Stimulated activated CD4-positive, alpha-beta T cell treated with anti-CD3 and anti-CD28 coated beads, Interleukin-12 subunit alpha, Interleukin-12 subunit beta, amount 100 ng/mL, for 24 hours (primary cell): ENCODE data around the gene SGK1.
"Not testable (repeated sequence)": the region's sequence is repeated elsewhere in the genome, so short reads cannot be mapped to it uniquely, and the experiment has no call there.

Source experiments
- DNase-seq, 2 experiments: peaks; one replicate each; pipeline ENCODE4 v3.0.0-alpha.2; 2020; ENCODE audit warnings: low read depth in 2 of 2

Gene SGK1

DNA sequence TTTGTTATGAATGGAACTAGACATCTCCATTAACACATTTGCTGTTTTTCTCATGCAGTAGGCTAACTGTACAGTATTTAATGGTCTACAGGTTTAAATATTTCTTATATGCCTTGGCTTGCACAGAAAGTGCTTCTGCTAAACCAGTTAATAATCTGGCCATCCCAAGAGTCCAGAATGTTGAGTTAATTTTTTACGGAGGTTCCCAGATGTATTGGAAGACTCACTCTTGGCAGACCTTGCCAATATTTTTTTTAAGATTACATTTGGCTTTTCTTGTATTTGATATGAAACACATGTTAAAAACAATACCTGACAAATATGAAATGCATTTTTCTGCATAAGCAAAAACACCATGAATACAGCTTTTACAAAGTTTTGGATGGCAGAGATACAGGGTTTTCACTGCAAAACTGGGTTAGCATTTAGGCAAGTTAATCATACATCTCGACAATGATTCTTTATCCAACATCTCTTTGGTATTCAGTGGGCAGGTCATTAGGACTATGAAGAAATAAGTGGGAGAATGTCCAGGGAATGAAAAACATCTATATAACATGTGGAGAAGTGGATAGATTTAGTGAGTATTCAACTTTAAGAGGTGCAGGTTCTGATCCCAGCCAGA lies 94.0 kb downstream of the SGK1 start:
- DNase-seq, result no peak

DNA sequence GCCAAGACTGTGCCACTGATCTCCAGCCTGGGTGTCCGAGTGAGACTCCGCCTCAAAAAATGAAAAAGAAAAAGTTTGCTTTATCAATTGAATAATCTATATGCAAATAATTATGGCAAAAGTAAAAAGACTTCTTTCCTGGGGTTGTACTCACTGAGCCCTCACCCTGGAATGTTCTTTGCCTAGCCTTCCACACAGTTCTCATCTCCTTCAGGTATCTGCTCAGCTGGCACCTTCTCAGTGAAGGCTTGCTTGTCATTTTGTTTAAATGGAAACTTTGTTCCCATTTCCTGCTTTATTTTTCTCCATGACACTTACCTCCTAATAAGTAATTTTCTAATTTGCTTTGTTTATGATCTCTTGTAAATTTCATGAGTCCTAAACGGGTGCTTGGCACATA lies 96.7 kb downstream of the SGK1 start:
- no peak for DNase-seq

DNA sequence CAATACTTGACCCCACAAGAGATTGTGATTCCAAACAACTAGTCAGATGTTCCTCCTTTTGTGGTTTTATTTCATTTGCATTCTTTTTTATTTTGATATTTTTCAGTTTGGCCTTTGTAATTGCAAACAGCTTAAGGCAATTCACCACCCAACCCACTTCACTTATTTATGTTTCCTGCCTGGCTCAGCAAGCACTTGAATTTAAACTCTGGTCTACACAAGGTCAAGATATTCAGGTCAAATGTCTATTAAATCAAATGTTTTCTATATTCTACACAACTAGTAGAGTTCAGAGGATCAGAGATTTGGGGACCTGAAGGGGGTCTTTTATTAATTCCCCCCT lies 100.1 kb downstream of the SGK1 start:
- no peak for DNase-seq

DNA sequence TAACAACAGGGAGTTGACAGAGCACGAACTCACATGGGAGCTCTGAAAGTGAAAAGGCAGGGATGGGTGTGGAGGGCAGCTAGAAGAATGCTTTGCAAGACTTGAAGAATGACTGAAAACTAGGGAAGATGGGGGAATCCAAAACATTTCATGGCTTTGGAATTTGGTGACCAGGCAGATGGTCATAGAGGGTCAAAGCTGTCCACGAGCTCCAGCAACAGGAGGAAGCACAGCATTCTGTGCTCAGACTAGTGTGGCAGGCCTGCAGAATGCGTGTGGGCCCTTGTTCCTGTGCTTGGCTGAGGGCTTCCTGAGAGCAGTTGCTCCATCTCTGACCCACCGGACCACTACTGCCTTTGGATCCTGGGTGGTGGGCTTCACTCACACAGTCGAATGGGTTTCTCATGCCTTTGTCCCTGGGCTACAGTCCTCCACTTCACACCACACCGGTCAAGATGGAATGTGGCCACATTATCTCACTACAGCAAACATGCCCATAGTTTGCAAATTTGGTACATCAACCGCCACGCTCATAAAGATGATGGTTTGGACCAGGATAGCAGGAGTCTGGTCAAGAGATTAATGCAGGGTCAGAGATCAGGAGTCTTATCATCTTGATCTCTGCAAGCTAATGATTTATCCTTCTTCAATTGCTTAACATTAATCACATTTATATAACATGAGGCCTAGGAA lies 100.7 kb downstream of the SGK1 start:
- no peak for DNase-seq

DNA sequence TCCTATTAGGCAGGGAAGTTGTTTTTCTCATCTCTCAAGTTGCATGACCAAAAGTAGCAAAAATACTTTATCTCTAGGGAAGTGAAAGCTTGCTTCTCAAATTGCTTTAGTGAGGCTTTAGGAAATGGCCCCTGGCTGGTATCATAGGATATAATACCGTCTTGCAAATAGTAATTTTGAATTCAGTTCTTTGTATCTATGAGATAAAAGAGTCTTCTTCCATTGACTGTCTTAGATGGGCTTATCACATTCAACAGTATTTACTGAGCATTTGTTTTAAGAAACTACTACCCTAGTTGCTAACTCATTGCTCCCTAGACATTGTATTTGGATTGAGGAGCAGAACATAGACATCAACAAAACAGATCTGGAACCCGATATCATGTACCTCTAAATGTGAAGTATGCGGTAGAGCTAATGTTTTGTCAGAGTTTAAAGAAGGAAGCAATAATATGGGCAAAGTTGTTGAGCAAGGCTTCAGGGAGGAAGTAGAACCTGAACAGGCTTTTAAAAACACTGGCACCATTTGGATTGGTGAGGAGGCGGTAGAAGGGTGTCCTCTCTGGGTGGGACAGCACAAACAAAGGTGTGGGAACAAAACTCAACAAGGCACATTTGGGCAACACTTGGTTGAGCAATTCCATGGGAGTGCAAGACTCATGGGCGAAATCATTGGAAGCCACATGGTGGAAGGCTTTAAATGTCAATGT lies 101.5 kb downstream of the SGK1 start:
- DNase-seq, result no peak

DNA sequence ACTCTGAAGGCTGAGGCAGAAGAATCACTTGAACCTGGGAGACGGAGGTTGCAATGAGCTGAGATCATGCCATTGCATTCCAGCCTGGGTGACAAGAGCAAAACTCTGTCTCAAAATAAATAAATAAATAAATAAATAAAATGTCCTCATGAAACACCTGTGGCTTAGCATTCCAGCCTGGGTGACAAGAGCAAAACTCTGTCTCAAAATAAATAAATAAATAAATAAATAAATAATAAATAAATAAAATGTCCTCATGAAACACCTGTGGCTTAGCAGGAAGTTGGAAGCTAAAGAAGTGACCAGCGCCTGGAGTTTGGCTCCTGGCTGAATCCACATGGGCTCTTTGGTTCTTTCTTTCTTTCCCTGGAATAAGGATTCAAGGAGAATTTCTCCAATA lies 104.5 kb downstream of the SGK1 start:
- not testable (repeated sequence) for DNase-seq

DNA sequence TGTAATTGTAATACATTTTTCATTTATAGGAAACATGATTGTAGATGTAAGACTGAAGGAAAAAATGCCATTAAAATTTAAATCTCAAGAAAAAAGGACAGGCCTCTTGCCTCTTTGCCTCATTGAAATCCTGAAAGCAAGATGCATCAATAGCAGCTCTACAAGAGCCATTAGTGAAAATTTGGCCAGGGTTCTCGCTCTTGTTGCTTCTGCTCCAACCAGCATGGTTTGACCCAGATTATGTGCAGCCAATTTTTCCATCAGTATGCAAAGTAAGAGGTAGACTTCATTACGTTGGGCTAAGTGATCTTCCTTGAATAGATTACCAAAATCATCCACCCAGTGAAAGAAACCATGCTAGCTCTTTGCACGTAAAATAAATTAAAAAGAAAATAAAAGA lies 106.6 kb downstream of the SGK1 start:
- no peak for DNase-seq

DNA sequence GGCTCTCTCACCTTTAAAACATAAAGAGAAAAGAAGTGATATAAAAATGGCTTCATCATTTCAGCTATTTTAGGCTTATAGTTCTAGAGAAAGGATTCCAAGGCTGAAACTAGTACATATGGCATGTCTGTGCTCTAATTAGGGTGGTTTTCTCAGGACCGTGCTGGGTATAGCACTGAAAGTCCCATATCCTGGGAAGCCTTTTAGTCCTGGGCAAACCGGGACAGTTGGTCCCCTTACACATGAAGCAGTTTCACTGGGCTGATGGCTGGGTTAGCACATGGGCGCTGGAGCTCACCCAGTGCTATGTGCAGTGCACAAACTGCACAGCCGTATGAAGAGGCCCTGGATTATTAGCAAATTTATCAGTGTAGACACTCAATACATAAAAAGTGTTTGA lies 110.5 kb downstream of the SGK1 start:
- no peak for DNase-seq

DNA sequence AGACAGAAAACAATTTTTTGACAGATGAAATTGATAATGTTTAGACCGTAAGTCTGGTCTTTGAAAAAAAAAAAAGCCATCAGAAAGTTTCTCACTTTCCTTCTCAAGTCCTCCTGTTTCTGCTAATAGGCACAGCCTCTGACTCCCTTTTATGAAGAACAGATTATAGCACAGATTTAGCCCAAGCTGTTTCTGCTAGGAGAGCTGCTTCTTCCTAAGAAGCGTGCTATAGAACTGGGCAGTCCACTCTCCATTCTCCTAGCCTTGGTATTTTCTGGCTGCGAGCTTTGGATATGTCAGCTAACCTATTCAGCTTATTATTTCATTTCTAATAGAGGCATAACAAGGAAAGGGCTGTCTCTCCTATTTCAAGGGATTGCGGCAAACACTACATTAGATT lies 112.5 kb downstream of the SGK1 start:
- DNase-seq, result no peak

DNA sequence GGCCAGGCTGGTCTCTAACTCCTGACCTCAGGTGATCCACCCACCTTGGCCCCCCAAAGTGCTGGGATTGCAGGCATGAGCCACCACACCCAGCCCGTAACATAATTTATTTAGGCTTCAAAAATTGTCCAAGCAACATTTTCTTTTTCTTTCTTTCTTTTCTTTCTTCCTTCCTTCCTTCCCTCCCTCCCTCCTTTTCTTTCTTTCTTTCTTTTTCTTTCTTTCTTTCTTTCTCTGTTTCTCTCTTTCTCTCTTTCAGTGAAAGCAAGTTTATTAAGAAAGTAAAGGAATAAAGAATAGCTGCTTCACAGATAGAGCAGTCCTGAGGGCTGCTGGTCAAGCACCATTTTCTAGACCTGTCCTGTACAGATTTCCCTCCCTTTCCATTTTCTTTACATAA lies 113.2 kb downstream of the SGK1 start:
- not testable (repeated sequence) for DNase-seq

DNA sequence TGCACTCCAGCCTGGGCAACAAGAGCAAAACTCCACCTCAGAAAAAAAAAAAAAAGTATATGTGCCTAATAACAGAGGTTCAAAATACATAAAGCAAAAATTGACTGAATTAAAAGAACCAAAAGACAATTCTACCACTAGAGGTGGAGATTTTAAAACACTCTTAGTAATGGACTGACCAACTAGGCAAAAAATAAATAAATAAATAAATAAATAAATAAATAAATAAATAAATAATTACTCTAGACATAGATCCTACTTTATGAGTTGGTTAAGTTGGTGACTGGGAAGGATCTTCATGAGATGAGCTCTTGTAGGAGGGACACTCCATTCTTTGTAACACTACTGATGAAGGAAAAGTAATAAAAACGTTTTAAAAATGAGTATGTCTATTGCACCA lies 113.9 kb downstream of the SGK1 start:
- no peak for DNase-seq

DNA sequence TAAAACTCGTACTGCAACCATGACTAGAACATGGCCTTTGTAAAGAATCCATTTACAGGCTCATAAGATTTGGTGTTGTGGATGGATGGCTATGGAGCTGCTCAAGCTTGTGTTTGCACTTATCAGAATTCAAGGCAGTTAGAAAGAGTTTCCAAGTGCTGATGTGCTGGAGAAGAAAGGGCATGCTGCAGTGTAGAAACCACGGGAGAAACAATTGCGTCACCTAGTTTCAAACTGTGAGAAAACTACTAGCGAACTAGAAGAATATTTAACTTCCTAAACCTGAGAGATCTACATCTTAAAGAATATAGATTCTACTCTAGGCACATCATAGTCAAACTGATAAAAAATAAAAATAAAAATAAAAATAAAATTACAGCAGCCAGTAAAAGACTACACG lies 116.2 kb downstream of the SGK1 start:
- DNase-seq, result no peak

DNA sequence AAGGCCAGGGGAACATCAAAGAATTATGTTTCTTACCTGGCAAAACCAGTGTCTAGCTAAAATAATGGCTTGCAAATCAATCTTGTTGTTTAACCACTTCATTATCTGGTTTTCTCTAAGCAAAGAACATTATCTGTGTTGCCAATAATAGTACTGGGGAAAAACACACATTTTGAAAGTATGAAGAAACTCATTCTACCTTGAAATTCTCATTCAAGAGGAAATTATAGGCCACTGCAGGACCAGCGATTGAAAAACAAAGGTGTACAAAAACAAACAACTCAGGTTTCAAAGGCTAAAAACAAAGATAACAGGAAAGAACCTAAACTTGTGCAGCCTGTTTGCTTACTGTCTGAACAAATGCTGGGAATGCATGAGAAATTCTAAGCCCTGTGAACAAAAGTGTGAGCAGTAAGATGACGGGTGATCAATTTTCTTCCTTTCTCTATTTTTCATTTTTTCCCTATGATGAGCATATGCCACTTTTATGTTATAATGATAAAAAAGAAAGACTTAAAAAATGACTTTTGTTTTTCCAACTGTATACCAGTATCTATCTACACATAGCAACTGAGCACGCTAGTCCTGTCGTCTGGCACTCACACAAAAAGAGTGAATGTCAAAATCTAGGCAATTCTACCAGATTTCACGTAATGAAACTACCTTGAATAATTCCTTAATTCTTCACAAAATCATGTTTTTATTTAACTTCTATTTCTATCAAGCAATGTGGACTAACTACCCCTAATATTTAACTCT lies 117.9 kb downstream of the SGK1 start:
- DNase-seq, result no peak

DNA sequence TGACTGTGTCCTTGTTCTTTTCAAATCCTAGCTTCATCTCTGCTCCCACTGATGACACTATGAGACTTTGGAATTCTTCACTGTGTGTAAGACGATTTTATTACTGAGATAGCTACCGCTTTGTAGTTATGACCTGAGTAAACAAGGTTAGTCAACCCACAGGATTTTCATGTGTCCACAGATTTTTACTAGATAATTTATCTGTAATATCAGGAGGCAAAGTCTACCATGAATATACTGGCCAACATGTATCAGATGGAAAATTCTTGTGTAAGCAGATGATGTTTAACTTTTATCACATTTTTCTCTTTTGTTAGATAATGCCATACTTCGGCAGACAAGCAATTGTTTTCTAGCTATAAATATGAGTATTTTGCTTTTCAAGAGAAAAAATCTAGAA lies 119.8 kb downstream of the SGK1 start:
- DNase-seq, result no peak

DNA sequence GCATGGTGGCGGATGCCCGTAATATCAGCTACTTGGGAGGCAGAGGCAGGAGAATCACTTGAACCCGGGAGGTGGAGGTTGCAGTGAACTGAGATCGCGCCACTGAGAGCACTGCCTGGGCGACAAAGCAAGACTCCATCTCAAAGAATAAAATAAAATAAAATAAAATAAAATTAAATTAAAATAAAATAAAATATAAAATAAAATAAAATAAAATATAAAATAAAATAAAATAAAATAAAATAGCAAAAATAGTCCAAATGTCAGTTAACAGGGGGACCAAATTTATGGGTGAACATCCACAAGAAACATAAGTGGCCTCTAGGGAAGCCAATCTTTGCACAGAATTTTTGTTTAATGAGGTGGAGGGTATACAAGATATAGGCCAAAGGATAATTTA lies 120.2 kb downstream of the SGK1 start:
- not testable (repeated sequence) for DNase-seq

DNA sequence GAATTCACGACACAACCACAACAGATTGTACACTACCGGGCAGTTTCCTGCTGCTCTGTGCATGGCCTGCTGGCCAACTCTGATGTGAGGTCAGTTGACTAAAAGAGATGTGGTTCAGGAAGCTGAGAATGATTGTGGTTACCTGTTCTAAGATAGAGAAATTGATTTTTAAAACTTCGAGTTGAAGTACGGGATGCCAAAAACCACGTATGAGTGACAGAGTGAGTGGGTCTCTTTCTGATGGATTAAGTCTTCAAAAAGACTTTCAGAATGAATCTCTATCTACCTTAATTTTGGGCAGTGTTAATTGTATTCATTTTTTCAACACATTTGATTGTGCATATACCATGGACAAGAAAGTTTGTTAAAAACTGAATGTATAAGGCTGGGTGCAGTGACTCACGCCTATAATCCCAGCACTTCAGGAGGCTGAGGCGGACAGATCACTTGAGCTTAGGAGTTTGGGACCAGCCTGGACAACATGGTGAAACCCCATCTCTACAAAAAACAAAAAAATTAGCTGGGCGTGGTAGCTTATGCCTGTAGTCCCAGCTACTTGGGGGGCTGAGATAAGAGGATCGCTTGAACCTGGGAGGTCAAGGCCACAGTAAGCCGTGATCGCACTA lies 121.2 kb downstream of the SGK1 start:
- DNase-seq, result no peak

DNA sequence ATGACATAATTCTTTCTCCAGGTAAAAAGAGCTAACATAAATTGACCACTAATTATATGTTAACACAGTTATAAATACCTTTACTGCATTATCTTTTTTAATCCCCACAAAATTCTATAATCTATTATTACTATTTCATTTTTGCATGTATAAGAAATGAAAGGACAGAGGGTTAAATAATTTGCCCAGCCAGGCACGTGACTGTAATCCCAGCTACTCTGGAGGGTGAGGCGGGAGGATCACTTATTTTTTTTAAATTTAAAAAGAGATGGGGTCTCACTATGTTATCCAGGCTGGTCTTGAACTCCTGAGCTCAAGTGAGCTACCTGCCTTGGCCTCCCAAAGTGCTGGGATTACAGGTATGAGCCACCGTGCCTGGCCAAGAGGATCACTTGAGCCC lies 121.9 kb downstream of the SGK1 start:
- DNase-seq, result no peak

DNA sequence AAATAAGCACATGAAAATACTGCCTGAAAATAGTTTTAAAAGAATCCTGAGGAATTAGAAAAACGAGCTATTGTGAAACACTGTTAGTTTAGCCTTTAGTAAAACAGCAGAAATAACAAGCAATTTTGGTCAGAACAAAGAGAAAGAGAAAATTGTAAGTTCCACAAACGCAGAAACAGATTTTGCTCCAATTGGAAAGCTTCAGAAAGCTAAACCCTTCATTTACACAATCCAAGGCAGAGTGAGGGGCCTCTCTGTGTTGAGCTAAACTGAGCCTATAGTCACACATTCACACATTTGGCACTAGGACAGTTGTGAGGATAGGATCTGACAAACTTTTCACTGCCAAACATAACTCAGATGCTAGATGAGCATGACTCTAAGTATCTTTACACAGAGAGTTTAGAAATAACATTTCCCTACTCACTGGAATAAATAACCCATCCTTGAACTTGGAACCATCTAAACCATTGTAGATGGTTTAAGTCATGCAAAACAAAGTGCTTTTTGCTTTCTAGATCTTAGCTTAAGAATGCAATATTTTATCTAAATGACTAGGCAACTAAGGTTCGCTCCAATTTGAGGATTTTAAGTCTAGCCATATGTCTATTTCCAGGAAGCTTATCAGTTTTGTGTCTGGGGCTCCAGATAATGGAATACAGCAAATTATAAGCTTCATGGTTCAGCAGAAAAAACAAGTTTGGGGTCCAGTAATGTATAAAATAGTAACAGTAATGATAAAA lies 122.6 kb downstream of the SGK1 start:
- no peak for DNase-seq

DNA sequence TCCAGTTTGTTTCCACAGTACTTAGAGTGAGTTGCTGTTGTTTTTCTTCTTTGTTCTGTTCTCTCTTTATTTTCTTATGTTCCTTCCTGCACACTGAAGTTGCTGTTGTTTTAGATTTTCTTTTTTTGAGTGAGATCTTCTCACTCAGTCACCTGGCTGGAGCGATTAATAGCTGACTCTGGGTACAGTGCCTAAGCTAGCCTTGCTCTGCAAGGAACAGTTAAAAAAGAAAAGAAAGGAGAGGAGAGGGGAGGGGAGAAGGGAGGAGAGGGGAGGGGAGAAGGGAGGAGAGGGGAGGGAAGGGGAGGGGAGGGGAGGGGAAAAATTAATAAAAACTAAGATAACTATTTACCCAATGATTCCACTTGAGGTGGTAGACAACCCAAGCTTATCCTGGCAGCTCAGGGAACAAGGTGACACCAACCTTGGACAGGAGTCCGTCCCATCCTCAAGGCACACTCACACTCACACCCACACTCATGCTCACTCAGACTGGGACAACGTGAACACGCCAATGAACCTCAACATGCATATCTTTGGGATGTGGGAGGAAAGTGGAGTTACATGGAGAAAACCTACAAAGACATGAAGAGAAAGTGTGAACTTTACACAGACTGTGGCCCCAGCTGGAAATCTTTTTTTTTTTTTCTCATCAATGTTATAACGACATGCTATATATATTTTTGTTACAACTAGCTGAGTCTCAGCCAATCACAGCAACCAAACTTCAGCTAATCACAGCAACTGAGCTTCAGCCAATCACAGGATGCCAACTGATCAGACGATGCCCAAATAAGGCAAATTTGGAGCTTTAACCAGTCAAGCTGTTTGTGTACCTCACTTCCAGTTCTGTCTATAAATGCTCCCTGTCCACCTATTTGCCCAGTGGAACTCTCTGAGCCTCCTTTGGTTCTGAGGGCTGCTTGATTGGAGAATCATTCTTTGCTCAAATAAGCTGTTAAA lies 124.1 kb downstream of the SGK1 start:
- DNase-seq, result no peak

DNA sequence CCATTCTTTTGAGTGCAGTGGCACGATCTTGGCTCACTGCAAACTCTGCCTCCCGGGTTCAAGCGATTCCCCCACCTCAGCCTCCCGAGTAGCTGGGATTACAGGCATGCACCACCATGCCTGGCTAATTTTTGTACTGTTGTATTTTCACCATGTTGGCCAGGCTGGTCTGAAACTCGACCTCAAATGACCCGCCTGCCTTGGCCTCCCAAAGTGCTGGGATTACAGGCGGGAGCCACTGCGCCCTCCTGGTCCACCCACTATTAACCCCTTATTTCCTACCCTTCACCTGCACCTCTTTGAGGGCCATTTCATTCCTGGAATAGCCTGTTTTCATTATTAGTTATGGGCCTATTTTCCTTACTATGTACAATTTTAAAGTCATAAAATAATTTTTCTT lies 125.3 kb downstream of the SGK1 start:
- not testable (repeated sequence) for DNase-seq
